Breast epithelium (tissue), 3 donors: Measurements from ENCODE around the gene GRIP1.

Source experiments
- CTCF ChIP-seq, 3 donors: fragments of 450-650 bp; IDR thresholded peaks; one replicate each; pipeline ENCODE4 v1.5.1; 2016 to 2017; ENCODE audit warnings: antibody characterized with exemption in 3 of 3, mild to moderate bottlenecking in 3 of 3, moderate library complexity in 3 of 3
- POLR2A ChIP-seq: fragments of 450-650 bp; IDR thresholded peaks from one replicate; pipeline ENCODE4 v1.6.1; 2016; ENCODE audit warnings: antibody characterized with exemption, mild to moderate bottlenecking, moderate library complexity
- POLR2AphosphoS5 ChIP-seq, 3 donors: sonication (generic); formaldehyde crosslinking; IDR thresholded peaks; one replicate each; pipeline ENCODE4 v1.6.1; 2017; ENCODE audit warnings: antibody characterized with exemption in 3 of 3

GRCh38 chr12:66393890-66394289 lies 285.0 kb downstream of the GRIP1 start:
- TF ChIP-seq POLR2A (no peak), CTCF (IDR thresholded peaks at IDR 0.05) (no peak), POLR2AphosphoS5 (IDR thresholded peaks at IDR 0.05) (no peak)
